ENCODE results near the gene TRIB2. TPM values are rescaled to one million over a fixed set of nuclear protein-coding genes. Genes with fewer than 3 reads are reported as not detected.

Gene TRIB2
- total and polyA plus RNA-seq, 10 donors = 45.5 to 216 (median 120) TPM

- WGBS, 5 donors = 70 to 77% (median 75%) methylated on average over 7 of the region's 7 CpGs
- H3K9me3 ChIP-seq = peaks cover 0 to 6% (median 0%) of the 10 kb centered on the region in 8 donors
- H3K4me3 ChIP-seq = no peak overlapping the region
- H3K36me3 ChIP-seq = no peaks in the 10 kb centered on the region
- no peak overlapping the region for H3K27ac ChIP-seq
- peaks cover 0 to 7% (median 0%) of the 10 kb centered on the region in 6 donors for H3K4me1 ChIP-seq
- intact Hi-C loops (cut with DNase I; ENCODE audit: low total_unique reads) = no loop called here
- no peaks in the 10 kb centered on the region for H3K27me3 ChIP-seq (replicated peaks in 1 of 7)
- DNase-seq = no peak
- TF ChIP-seq POLR2AphosphoS5 (IDR thresholded peaks at IDR 0.05) (no peak), CTCF (IDR thresholded peaks at IDR 0.05 in 8 of 11, conservative IDR thresholded peaks at IDR 0.05 in 3 of 11) (no peak), POLR2A (IDR thresholded peaks at IDR 0.05) (no peak)
These were observed 14.3 kb upstream of the TRIB2 start for GRCh38 chr2:12702168-12703121.

- no peak for DNase-seq
- no peak for TF ChIP-seq CTCF (IDR thresholded peaks at IDR 0.05 in 8 of 11, conservative IDR thresholded peaks at IDR 0.05 in 3 of 11)
- no peak for TF ChIP-seq POLR2AphosphoS5 (IDR thresholded peaks at IDR 0.05)
- no peak for TF ChIP-seq POLR2A (IDR thresholded peaks at IDR 0.05)
- intact Hi-C loops (cut with DNase I; ENCODE audit: low total_unique reads) = no loop called here
- Histone ChIP-seq H3K9me3 (peaks cover 0 to 6% (median 0%) of the 10 kb centered on the region in 8 donors), H3K4me3 (no peak overlapping the region), H3K27me3 (replicated peaks in 1 of 7) (no peaks in the 10 kb centered on the region), H3K27ac (no peak overlapping the region), H3K4me1 (peaks cover 0 to 19% (median 5%) of the 10 kb centered on the region in 6 donors), H3K36me3 (no peaks in the 10 kb centered on the region)
These were observed 12.4 kb upstream of the TRIB2 start for GRCh38 chr2:12704378-12704777.

- H3K27me3 ChIP-seq (replicated peaks in 1 of 7) = no peaks in the 10 kb centered on the region
- no peak for DNase-seq
- peaks cover 0 to 28% (median 13%) of the 10 kb centered on the region in 6 donors for H3K4me1 ChIP-seq
- no peak overlapping the region for H3K4me3 ChIP-seq
- no peak overlapping the region for H3K27ac ChIP-seq
- TF ChIP-seq POLR2AphosphoS5 (IDR thresholded peaks at IDR 0.05) (no peak), POLR2A (IDR thresholded peaks at IDR 0.05) (no peak), CTCF (IDR thresholded peaks at IDR 0.05 in 8 of 11, conservative IDR thresholded peaks at IDR 0.05 in 3 of 11) (no peak)
- 78 to 100% (median 96%) methylated on average over 1 of the region's 1 CpG for WGBS, 5 donors
- no peaks in the 10 kb centered on the region for H3K36me3 ChIP-seq
- H3K9me3 ChIP-seq = peaks cover 0 to 6% (median 0%) of the 10 kb centered on the region in 8 donors
- intact Hi-C loops (cut with DNase I; ENCODE audit: low total_unique reads) = no loop called here
These were observed 11.5 kb upstream of the TRIB2 start for GRCh38 chr2:12705230-12705629.

- 75 to 82% (median 79%) methylated on average over 2 of the region's 2 CpGs for WGBS, 5 donors
- TF ChIP-seq CTCF (IDR thresholded peaks at IDR 0.05 in 8 of 11, conservative IDR thresholded peaks at IDR 0.05 in 3 of 11) (no peak), POLR2AphosphoS5 (IDR thresholded peaks at IDR 0.05) (no peak), POLR2A (IDR thresholded peaks at IDR 0.05) (no peak)
- Histone ChIP-seq H3K9me3 (peaks cover 0 to 6% (median 0%) of the 10 kb centered on the region in 8 donors), H3K27ac (no peak overlapping the region), H3K27me3 (replicated peaks in 1 of 7) (no peaks in the 10 kb centered on the region), H3K4me1 (peaks cover 2 to 33% (median 18%) of the 10 kb centered on the region in 6 donors), H3K4me3 (no peak overlapping the region), H3K36me3 (no peaks in the 10 kb centered on the region)
- intact Hi-C loops (cut with DNase I; ENCODE audit: low total_unique reads) = no loop called here
- DNase-seq = no peak
These were observed 11.0 kb upstream of the TRIB2 start for GRCh38 chr2:12705742-12706141.
